AG04450 (cell line): Measurements from ENCODE around the gene GBP7. TPM values are rescaled to one million over a fixed set of nuclear protein-coding genes. Genes with fewer than 3 reads are reported as not detected.

Source experiments
- CTCF ChIA-PET: fragments of 300-600, 350-600 bp; formaldehyde crosslinking; extraction: SDS; loops from one replicate; lab custom pipeline; 2022; ENCODE audit warnings: antibody characterized with exemption, inconsistent platforms; lab: Charles Lee
- POLR2A ChIA-PET: fragments of 350-600 bp; formaldehyde crosslinking; extraction: SDS; loops from one replicate; lab custom pipeline; 2021; ENCODE audit warnings: antibody characterized with exemption, inconsistent platforms; lab: Yijun Ruan, JAX
- DNase-seq: peaks from one replicate; pipeline ENCODE4 v3.0.0-alpha.2; 2011; ENCODE audit warnings: low read depth, low spot score
- H3K27ac ChIP-seq: one replicate; pipeline ENCODE4 v1.5.1; 2012; ENCODE audit warnings: low read depth, low read length, control low read depth
- H3K27me3 ChIP-seq: one replicate; pipeline ENCODE4 v1.6.0; 2012; ENCODE audit warnings: low read length; ENCODE audit not compliant: control insufficient read depth, insufficient read depth
- H3K4me3 ChIP-seq: 2 replicates; pipeline ENCODE4 v1.5.1; 2011; ENCODE audit warnings: mild to moderate bottlenecking, low read depth, low read length, control low read depth
- H3K9me3 ChIP-seq: 2 replicates; pipeline ENCODE4 v1.5.1; 2012; ENCODE audit warnings: low read length; ENCODE audit not compliant: control insufficient read depth, insufficient read depth
- polyA plus RNA-seq: library from polyadenylated mRNA; depleted of rRNA; stranded (reverse); fragments of >200 nt; gene quantifications from 2 replicates; pipeline ENCODE4 v1.2.3, GENCODE V29; 2011
- TF ChIP-seq, protein P1 (sequence below): IDR thresholded peaks from 2 replicates; pipeline ENCODE4 v1.5.1; 2011; ENCODE audit warnings: low read depth, low read length, control low read depth, inconsistent platforms

GBP7 gene
- polyA plus RNA-seq, 1 experiment, result not detected

DNA sequence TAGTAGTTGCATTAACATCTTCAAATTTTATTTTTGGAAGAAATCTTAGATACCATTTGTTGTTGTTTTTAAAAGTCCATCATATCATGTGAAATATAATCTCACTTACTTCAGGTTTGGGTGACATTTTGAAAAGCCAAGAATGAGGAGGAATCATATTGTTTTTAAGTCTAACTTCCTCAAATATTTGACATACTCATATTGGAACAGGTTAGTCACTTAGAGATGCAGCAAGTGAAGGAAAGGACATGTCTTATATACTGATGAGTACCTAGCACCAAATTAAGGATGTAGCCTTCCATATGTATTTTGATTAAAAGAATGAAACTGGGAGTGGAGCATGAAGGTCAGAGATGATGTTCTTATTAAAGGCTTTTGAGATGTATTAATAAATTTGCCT lies 73.8 kb downstream of the GBP7 start:
- POLR2A ChIA-PET, result no interaction called here
- TF ChIP-seq, protein P1, sequence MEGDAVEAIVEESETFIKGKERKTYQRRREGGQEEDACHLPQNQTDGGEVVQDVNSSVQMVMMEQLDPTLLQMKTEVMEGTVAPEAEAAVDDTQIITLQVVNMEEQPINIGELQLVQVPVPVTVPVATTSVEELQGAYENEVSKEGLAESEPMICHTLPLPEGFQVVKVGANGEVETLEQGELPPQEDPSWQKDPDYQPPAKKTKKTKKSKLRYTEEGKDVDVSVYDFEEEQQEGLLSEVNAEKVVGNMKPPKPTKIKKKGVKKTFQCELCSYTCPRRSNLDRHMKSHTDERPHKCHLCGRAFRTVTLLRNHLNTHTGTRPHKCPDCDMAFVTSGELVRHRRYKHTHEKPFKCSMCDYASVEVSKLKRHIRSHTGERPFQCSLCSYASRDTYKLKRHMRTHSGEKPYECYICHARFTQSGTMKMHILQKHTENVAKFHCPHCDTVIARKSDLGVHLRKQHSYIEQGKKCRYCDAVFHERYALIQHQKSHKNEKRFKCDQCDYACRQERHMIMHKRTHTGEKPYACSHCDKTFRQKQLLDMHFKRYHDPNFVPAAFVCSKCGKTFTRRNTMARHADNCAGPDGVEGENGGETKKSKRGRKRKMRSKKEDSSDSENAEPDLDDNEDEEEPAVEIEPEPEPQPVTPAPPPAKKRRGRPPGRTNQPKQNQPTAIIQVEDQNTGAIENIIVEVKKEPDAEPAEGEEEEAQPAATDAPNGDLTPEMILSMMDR, result no peak

DNA sequence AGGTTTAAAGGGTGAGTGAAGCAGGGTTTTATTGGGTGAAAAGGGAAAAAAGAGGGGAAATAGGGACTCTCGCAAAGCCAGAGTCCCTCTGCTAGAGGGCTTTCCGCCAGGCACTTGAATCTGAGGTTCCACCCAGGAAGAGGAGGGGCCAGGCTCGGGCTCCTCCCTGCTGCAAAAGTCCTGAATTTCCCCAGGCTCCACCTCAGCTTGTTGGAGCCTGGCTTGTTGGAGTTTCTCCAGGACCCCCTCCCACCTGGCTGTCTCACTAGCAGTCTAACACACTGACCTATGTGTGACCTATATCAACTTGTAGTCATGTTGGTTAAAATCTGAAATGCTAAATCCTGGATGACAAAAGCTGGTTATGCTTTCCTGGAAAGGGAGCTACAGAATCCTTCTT lies 75.4 kb downstream of the GBP7 start:
- TF ChIP-seq, protein P1, result no peak
- POLR2A ChIA-PET, result interaction anchor here (0.7 kb wide), 1 partner anchor 27 kb away, joined by 3 read pairs; no protein-coding TSS in a partner anchor
- no peak overlapping the region for H3K4me3 ChIP-seq
- H3K27me3 ChIP-seq, result no peaks in the 10 kb centered on the region
- no peak overlapping the region for H3K27ac ChIP-seq
- no peak for DNase-seq
- CTCF ChIA-PET, result interaction anchor here (1.2 kb wide), 1 partner anchor 15 kb away, joined by 6 read pairs; no protein-coding TSS in a partner anchor
- H3K9me3 ChIP-seq, result peaks cover 4% of the 10 kb centered on the region; the same call in 1 of the 2 replicates

More for the DNA sequence above, 73.8 kb downstream of the GBP7 start:
- CTCF ChIA-PET, result no interaction called here
- no peak for DNase-seq
- no peak overlapping the region for H3K4me3 ChIP-seq
- H3K27me3 ChIP-seq, result no peaks in the 10 kb centered on the region
- H3K27ac ChIP-seq, result no peak overlapping the region
- peaks cover 4% of the 10 kb centered on the region; the same call in 1 of the 2 replicates for H3K9me3 ChIP-seq

DNA sequence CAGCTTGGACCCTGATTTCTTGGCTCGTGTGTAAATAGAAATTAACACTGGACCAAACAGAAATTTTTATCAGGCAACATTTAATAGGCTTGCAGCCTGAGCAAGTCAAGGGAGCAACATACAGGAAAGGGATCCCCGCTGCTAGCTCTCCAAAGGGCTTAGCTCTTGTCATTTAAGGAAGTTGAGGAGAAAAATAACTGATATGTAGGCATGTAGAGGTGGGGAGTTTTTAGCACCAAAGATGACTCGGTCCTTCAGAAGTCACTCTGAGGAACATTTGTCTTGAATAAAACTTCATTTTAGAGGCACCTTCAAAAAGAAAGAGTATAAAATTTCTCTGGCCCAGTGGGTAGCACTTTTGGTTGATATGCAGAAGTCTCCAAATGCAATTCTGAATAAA lies 76.9 kb downstream of the GBP7 start:
- POLR2A ChIA-PET, result no interaction called here
- Histone ChIP-seq H3K27ac (no peak overlapping the region), H3K9me3 (peaks cover 2% of the 10 kb centered on the region; the same call in 1 of the 2 replicates), H3K4me3 (no peak overlapping the region), H3K27me3 (no peaks in the 10 kb centered on the region)
- TF ChIP-seq, protein P1, result no peak
- CTCF ChIA-PET, result no interaction called here
- DNase-seq, result no peak

DNA sequence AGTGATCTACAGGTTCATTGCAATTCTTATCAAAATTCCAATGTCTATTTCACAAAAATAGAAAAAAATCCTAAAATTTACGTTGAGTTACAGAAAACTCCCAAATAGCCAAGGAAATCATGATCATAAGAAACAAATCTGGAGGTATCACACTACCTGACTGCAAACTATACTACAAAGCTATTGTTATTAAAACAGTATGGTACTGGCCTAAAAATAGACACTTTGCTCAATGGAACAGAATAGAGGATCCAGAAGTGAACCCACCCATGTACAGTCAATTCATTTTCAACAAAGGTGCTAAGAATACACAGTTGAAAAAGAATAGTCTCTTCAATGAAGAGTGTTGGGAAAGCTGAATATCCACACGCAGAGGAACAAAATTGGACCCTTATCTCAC lies 80.1 kb downstream of the GBP7 start:
- Histone ChIP-seq H3K4me3 (no peak overlapping the region), H3K9me3 (peaks cover 2% of the 10 kb centered on the region; the same call in 1 of the 2 replicates), H3K27ac (no peak overlapping the region), H3K27me3 (no peaks in the 10 kb centered on the region)
- CTCF ChIA-PET, result interaction anchor here (1.2 kb wide), 1 partner anchor 10 kb away, joined by 3 read pairs; no protein-coding TSS in a partner anchor
- POLR2A ChIA-PET, result no interaction called here
- TF ChIP-seq, protein P1, result no peak
- DNase-seq, result no peak

DNA sequence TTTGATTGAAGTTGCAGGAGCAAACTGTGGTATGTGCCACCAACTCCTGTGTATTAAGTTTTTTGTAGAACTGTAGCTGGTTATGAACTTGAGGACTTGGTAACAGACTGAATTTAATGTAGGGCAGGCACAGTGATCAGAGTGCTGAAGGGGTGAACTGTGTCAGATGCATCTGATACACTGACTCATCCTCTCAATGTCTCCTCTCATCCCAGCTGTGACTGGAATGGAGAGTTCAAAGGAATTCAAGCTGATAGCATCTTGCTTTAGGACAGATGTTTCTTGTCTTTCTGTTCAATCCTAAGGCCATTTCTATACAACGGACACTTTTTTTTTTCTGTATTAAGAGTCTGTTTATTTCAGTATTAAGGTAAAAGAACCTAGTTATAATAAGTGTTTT lies 85.8 kb downstream of the GBP7 start:
- no peaks in the 10 kb centered on the region for H3K27me3 ChIP-seq
- CTCF ChIA-PET, result interaction anchor here (0.8 kb wide), 1 partner anchor 59 kb away, joined by 4 read pairs; no protein-coding TSS in a partner anchor
- no peak overlapping the region for H3K27ac ChIP-seq
- POLR2A ChIA-PET, result no interaction called here
- H3K9me3 ChIP-seq, result no peaks in the 10 kb centered on the region
- no peak overlapping the region for H3K4me3 ChIP-seq
- TF ChIP-seq, protein P1, result no peak
- DNase-seq, result no peak
